IMR-90 (cell line): ENCODE measurements around the gene NOXO1. TPM values are rescaled to one million over a fixed set of nuclear protein-coding genes. Genes with fewer than 3 reads are reported as not detected.

ENCODE experiments used
- ATAC-seq: fragments of 200-7000 bp; cut with Tn5 transposase; 2 replicates; pipeline ENCODE4 v1.9.1; 2020; ENCODE audit warnings: low read depth, mild to moderate bottlenecking, moderate library complexity
- BruUV-seq: library from RNA; stranded (reverse); fragments of 400-500 nt; replicated peaks from 2 replicates; lab custom pipeline; 2021; lab: Mats Ljungman, UMichigan
- CTCF ChIA-PET: fragments of 300-600 bp; formaldehyde crosslinking; extraction: SDS; loops from one replicate; lab custom pipeline; 2021; ENCODE audit warnings: antibody characterized with exemption; lab: Yijun Ruan, JAX
- POLR2A ChIA-PET: fragments of 300-600 bp; sonication (Branson Sonifier 250); formaldehyde crosslinking; loops from one replicate; lab custom pipeline; 2022; ENCODE audit warnings: antibody characterized with exemption; ENCODE audit not compliant: unreplicated experiment; lab: Charles Lee
- DNase-seq: peaks from one replicate; pipeline ENCODE4 v3.0.0; 2013
- H2AFZ ChIP-seq: replicated peaks from 2 replicates; pipeline ENCODE3; 2013; ENCODE audit warnings: low read length, mild to moderate bottlenecking; ENCODE audit not compliant: poor library complexity
- H2AK5ac ChIP-seq: 2 replicates; pipeline ENCODE4 v1.6.1; 2013; ENCODE audit warnings: low read depth, low read length, inconsistent platforms
- H2AK9ac ChIP-seq: replicated peaks from 2 replicates; pipeline ENCODE3; 2013; ENCODE audit warnings: mild to moderate bottlenecking, low read depth, low read length, moderate library complexity; ENCODE audit not compliant: poor library complexity
- H2BK120ac ChIP-seq: 2 replicates; pipeline ENCODE4 v1.6.1; 2013; ENCODE audit warnings: low read depth, low read length, inconsistent platforms
- H2BK15ac ChIP-seq: 3 replicates; pipeline ENCODE4 v1.6.1; 2013; ENCODE audit warnings: low read depth, low read length, inconsistent platforms
- H2BK20ac ChIP-seq: 2 replicates; pipeline ENCODE4 v1.6.1; 2013; ENCODE audit warnings: low read depth, mild to moderate bottlenecking, inconsistent platforms, low read length, moderate library complexity
- H2BK5ac ChIP-seq: 2 replicates; pipeline ENCODE4 v1.6.1; 2013; ENCODE audit warnings: mild to moderate bottlenecking, low read depth, low read length, inconsistent platforms; ENCODE audit not compliant: poor library complexity, severe bottlenecking
- H3K14ac ChIP-seq: replicated peaks from 2 replicates; pipeline ENCODE4 v1.6.1; 2013; ENCODE audit warnings: low read depth, low read length, inconsistent platforms
- H3K18ac ChIP-seq: 2 replicates; pipeline ENCODE4 v1.6.1; 2013; ENCODE audit warnings: low read depth, low read length, control low read depth
- H3K23ac ChIP-seq: 2 replicates; pipeline ENCODE4 v1.6.1; 2013; ENCODE audit warnings: low read depth, low read length, inconsistent platforms
- H3K27ac ChIP-seq: 2 replicates; pipeline ENCODE4 v1.5.1; 2013; ENCODE audit warnings: mild to moderate bottlenecking, control low read depth, low read length; ENCODE audit not compliant: insufficient read depth
- H3K27me3 ChIP-seq: 2 replicates; pipeline ENCODE4 v1.6.1; 2013; ENCODE audit warnings: low read length; ENCODE audit not compliant: control insufficient read depth, insufficient read depth
- H3K36me3 ChIP-seq: 2 replicates; pipeline ENCODE4 v1.6.1; 2013; ENCODE audit warnings: low read length, mixed read lengths; ENCODE audit not compliant: control insufficient read depth, insufficient read depth
- H3K4ac ChIP-seq: 2 replicates; pipeline ENCODE4 v1.6.1; 2013; ENCODE audit warnings: low read depth, low read length, inconsistent platforms
- H3K4me1 ChIP-seq: 2 replicates; pipeline ENCODE4 v1.6.1; 2013; ENCODE audit warnings: low read length, mixed read lengths; ENCODE audit not compliant: control insufficient read depth, insufficient read depth
- H3K4me2 ChIP-seq: 2 replicates; pipeline ENCODE4 v1.6.1; 2013; ENCODE audit warnings: low read depth, mild to moderate bottlenecking, control low read depth, low read length, moderate library complexity
- H3K4me3 ChIP-seq: 2 replicates; pipeline ENCODE4 v1.5.1; 2013; ENCODE audit warnings: low read depth, mild to moderate bottlenecking, control low read depth, low read length, moderate library complexity; ENCODE audit not compliant: insufficient read depth
- H3K56ac ChIP-seq: 2 replicates; pipeline ENCODE4 v1.6.1; 2013; ENCODE audit warnings: low read length, inconsistent platforms; ENCODE audit not compliant: insufficient read depth; ENCODE audit errors: extremely low read depth
- H3K79me1 ChIP-seq, 2 experiments: 2 replicates each; pipeline ENCODE4 v1.6.1; 2013; ENCODE audit warnings: low read length in 2 of 2, inconsistent platforms in 1 of 2, low read depth in 1 of 2
- H3K9ac ChIP-seq: 2 replicates; pipeline ENCODE4 v1.6.1; 2013; ENCODE audit warnings: low read depth, low read length, control low read depth
- H3K9me1 ChIP-seq: 2 replicates; pipeline ENCODE4 v1.6.1; 2013; ENCODE audit warnings: low read length, inconsistent platforms; ENCODE audit not compliant: insufficient read depth
- H3K9me3 ChIP-seq: 2 replicates; pipeline ENCODE4 v1.6.1; 2013; ENCODE audit warnings: low read length; ENCODE audit not compliant: control insufficient read depth, insufficient read depth
- H4K20me1 ChIP-seq: 2 replicates; pipeline ENCODE4 v1.6.1; 2013; ENCODE audit warnings: low read length, inconsistent platforms; ENCODE audit not compliant: insufficient read depth
- H4K5ac ChIP-seq: 2 replicates; pipeline ENCODE4 v1.6.1; 2013; ENCODE audit warnings: mild to moderate bottlenecking, low read depth, low read length, control low read depth
- H4K8ac ChIP-seq, 2 experiments: 2 replicates each; pipeline ENCODE4 v1.6.1; 2013; ENCODE audit warnings: low read depth in 2 of 2, low read length in 2 of 2, control low read depth in 1 of 2, inconsistent platforms in 1 of 2
- H4K91ac ChIP-seq: 2 replicates; pipeline ENCODE4 v1.6.1; 2013; ENCODE audit warnings: low read depth, low read length, inconsistent platforms; ENCODE audit not compliant: insufficient read depth
- BHLHE40 ChIP-seq: fragments of 150-350 bp; IDR thresholded peaks from 2 replicates; pipeline ENCODE4 v1.6.1; 2016; ENCODE audit warnings: mild to moderate bottlenecking, low read depth, low read length
- CEBPB ChIP-seq: IDR thresholded peaks from 2 replicates; pipeline ENCODE4 v1.6.1; 2012; ENCODE audit warnings: low read depth, low read length, improper control_type of control experiment
- CHD1 ChIP-seq: IDR thresholded peaks from 2 replicates; pipeline ENCODE4 v1.6.1; 2012; ENCODE audit warnings: low read depth, low read length, improper control_type of control experiment
- FOS ChIP-seq: fragments of 150-350 bp; IDR thresholded peaks from 2 replicates; pipeline ENCODE4 v1.6.1; 2016; ENCODE audit warnings: low read depth, low read length
- MAZ ChIP-seq: IDR thresholded peaks from 2 replicates; pipeline ENCODE4 v1.6.1; 2012; ENCODE audit warnings: low read depth, mild to moderate bottlenecking, low read length, improper control_type of control experiment, moderate library complexity, borderline replicate concordance
- MXI1 ChIP-seq: IDR thresholded peaks from 2 replicates; pipeline ENCODE4 v1.6.1; 2012; ENCODE audit warnings: low read depth, mild to moderate bottlenecking, low read length, moderate library complexity, borderline replicate concordance
- NFE2L2 ChIP-seq: fragments of 150-350 bp; IDR thresholded peaks from 2 replicates; pipeline ENCODE4 v1.6.1; 2016; ENCODE audit warnings: low read depth, mild to moderate bottlenecking, low read length
- POLR2A ChIP-seq: IDR thresholded peaks from 2 replicates; pipeline ENCODE4 v1.6.1; 2012; ENCODE audit warnings: mild to moderate bottlenecking, low read depth, low read length
- RAD21 ChIP-seq: IDR thresholded peaks from 2 replicates; pipeline ENCODE4 v1.6.1; 2012; ENCODE audit warnings: low read length, improper control_type of control experiment
- RCOR1 ChIP-seq: IDR thresholded peaks from 2 replicates; pipeline ENCODE4 v1.6.1; 2012; ENCODE audit warnings: mild to moderate bottlenecking, low read length, improper control_type of control experiment; ENCODE audit not compliant: insufficient replicate concordance
- RFX5 ChIP-seq: IDR thresholded peaks from 2 replicates; pipeline ENCODE4 v1.8.0; 2012; ENCODE audit warnings: low read depth, mild to moderate bottlenecking, low read length, moderate library complexity
- SMC3 ChIP-seq: fragments of 150-350 bp; IDR thresholded peaks from 2 replicates; pipeline ENCODE4 v1.6.1; 2016; ENCODE audit warnings: low read depth, mild to moderate bottlenecking, antibody characterized with exemption, low read length, moderate library complexity
- WGBS, 2 experiments: methylation state at CpG; one replicate each; pipeline versions ENCODE4 v1.1.5 to v1.1.7; 2013; ENCODE audit warnings: missing lambda C conversion rate in 2 of 2; ENCODE audit not compliant: insufficient read length in 1 of 2; ENCODE audit errors: extremely low coverage in 2 of 2; 5-methylcytosine and 5-hydroxymethylcytosine counted together
- dilution Hi-C: fragments of 300-500 bp; cut with HindIII; formaldehyde crosslinking; loops from one replicate; pipeline ENCODE4 v1.14.3; 2018; ENCODE audit warnings: low sequenced_read_pairs; ENCODE audit not compliant: unreplicated experiment
- in situ Hi-C: fragments of 300-500 bp; cut with MboI; formaldehyde crosslinking; loops from 3 replicates; pipeline ENCODE4 v1.14.3; 2019; ENCODE audit warnings: low sequenced_read_pairs, inconsistent platforms, mixed read lengths
- intact Hi-C: fragments of 100-400 bp; cut with micrococcal nuclease; formaldehyde crosslinking; loops from 2 replicates; pipeline ENCODE4 v1.10.0; 2022
- polyA plus RNA-seq, 3 experiments: library from polyadenylated mRNA; depleted of rRNA; stranded (reverse); fragments of >200 nt; gene quantifications; 2 replicates each; pipeline ENCODE4 v1.2.3, GENCODE V29; 2012; ENCODE audit warnings: low replicate concordance in 1 of 3
- total RNA-seq: library from RNA; depleted of rRNA; stranded (reverse); fragments of >200 nt; gene quantifications from 2 replicates; pipeline ENCODE4 v1.2.3, GENCODE V29; 2012
- TF ChIP-seq, protein P1 (sequence below): fragments of 150-350 bp; IDR thresholded peaks from 2 replicates; pipeline ENCODE4 v1.6.1; 2016; ENCODE audit warnings: low read depth, mild to moderate bottlenecking, low read length, moderate library complexity, borderline replicate concordance
- TF ChIP-seq, protein P2 (sequence below): fragments of 150-350 bp; IDR thresholded peaks from 2 replicates; pipeline ENCODE4 v1.6.1; 2017; ENCODE audit warnings: mild to moderate bottlenecking, antibody characterized with exemption, low read length, low read depth

NOXO1 gene
- total and polyA plus RNA-seq, 2 of the 4 experiments (the other 2 are of a cell fraction), result 0.56 TPM; not detected in 1

DNA sequence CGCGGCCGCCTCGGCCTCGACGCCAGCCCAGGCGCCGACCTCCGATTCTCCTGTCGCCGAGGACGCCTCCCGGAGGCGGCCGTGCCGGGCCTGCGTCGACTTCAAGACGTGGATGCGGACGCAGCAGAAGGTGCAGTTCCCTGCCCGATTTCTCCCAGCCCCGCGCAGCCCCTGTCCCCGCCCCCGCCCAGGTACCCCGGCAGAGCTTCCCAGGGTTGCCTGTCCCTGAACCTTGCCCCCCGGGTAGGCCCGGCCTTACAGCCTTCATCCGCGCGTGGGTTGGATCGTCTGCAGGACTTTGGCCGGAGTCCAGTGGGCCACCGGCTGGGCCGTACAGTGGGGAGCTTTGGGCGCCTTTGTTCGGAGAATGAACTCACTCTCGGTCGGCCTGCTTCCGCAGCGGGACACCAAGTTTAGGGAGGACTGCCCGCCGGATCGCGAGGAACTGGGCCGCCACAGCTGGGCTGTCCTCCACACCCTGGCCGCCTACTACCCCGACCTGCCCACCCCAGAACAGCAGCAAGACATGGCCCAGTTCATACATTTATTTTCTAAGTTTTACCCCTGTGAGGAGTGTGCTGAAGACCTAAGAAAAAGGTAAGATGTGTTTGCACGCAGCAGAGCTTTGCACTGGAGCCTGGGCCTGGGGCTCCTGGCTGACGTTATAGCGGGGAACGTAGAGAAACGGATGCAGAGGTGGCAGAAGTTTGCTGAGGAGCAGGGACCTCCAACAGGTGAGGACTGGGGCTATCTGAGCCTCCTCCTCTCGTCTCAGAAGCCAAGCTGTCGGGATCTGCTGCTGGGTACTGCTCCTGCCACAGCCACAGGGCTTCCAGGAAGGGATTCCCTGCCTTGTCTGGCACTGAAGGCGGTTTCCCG lies 3.3 kb upstream of the NOXO1 start:
- peak overlapping the region; percentile 89 for H3K4me2 ChIP-seq
- in situ Hi-C loops, result no loop called here
- H3K36me3 ChIP-seq, result peaks cover 13% of the 10 kb centered on the region
- peak overlapping the region; percentile 94 for H2AFZ ChIP-seq
- H3K9me3 ChIP-seq, result no peaks in the 10 kb centered on the region
- intact Hi-C loops, result no loop called here
- peak overlapping the region; percentile 65 for H3K56ac ChIP-seq
- H3K4me3 ChIP-seq, result peak overlapping the region; percentile 76
- no peak overlapping the region for H2BK120ac ChIP-seq
- peak overlapping the region; percentile 22; the same call in 1 of the 2 replicates for H4K5ac ChIP-seq
- peak overlapping the region; percentile 89 for H3K23ac ChIP-seq
- peak overlapping the region; percentile 85 for H3K14ac ChIP-seq
- DNase-seq, result peak; percentile 13
- peak overlapping the region; percentile 71 for H3K9ac ChIP-seq
- dilution Hi-C loops, result no loop called here
- BruUV-seq, result no TSS peak
- H4K8ac ChIP-seq, result peak overlapping the region; percentile 29 to 53; a peak in 3 of 4 replicates
- peak; percentile 15 for ATAC-seq
- peak overlapping the region; percentile 95 for H2AK9ac ChIP-seq
- peak overlapping the region; percentile 30 for H3K27ac ChIP-seq
- no peaks in the 10 kb centered on the region; the same call in none of the 2 replicates for H4K20me1 ChIP-seq
- peak overlapping the region; percentile 5; the same call in 1 of the 2 replicates for H2AK5ac ChIP-seq
- no peak overlapping the region for H2BK20ac ChIP-seq
- H2BK5ac ChIP-seq, result peak overlapping the region; percentile 14
- no peak overlapping the region for H2BK15ac ChIP-seq
- peaks cover 21 to 29% of the 10 kb centered on the region in 2 experiments for H3K79me1 ChIP-seq
- H3K9me1 ChIP-seq, result peaks cover 9% of the 10 kb centered on the region
- CTCF ChIA-PET, result interaction anchor here (0.8 kb wide), 1 partner anchor 20 kb away, joined by 3 read pairs; no protein-coding TSS in a partner anchor
- no peak overlapping the region for H3K18ac ChIP-seq
- peaks cover 37% of the 10 kb centered on the region for H3K27me3 ChIP-seq
- POLR2A ChIA-PET, result interaction anchor here (0.6 kb wide), 1 partner anchor 49 kb away, joined by 5 read pairs; no protein-coding TSS in a partner anchor
- peak overlapping the region; percentile 30 for H3K4ac ChIP-seq
- H3K4me1 ChIP-seq, result peaks cover 8% of the 10 kb centered on the region
- 7% methylated on average over 26 of the region's 58 CpGs; no CpG with 5 or more reads in 1 of the 2 experiments for WGBS, 2 experiments
- H4K91ac ChIP-seq, result peak overlapping the region; percentile 28
- TF ChIP-seq BHLHE40, result no peak
- TF ChIP-seq FOS, result no peak
- no peak for TF ChIP-seq SMC3
- TF ChIP-seq, protein P1, sequence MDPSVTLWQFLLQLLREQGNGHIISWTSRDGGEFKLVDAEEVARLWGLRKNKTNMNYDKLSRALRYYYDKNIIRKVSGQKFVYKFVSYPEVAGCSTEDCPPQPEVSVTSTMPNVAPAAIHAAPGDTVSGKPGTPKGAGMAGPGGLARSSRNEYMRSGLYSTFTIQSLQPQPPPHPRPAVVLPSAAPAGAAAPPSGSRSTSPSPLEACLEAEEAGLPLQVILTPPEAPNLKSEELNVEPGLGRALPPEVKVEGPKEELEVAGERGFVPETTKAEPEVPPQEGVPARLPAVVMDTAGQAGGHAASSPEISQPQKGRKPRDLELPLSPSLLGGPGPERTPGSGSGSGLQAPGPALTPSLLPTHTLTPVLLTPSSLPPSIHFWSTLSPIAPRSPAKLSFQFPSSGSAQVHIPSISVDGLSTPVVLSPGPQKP, result no peak
- no peak for TF ChIP-seq RFX5
- TF ChIP-seq, protein P2, sequence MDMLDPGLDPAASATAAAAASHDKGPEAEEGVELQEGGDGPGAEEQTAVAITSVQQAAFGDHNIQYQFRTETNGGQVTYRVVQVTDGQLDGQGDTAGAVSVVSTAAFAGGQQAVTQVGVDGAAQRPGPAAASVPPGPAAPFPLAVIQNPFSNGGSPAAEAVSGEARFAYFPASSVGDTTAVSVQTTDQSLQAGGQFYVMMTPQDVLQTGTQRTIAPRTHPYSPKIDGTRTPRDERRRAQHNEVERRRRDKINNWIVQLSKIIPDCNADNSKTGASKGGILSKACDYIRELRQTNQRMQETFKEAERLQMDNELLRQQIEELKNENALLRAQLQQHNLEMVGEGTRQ, result no peak
- no peak for TF ChIP-seq CEBPB
- no peak for TF ChIP-seq RCOR1
- no peak for TF ChIP-seq CHD1
- no peak for TF ChIP-seq MXI1
- TF ChIP-seq POLR2A, result no peak
- TF ChIP-seq NFE2L2, result no peak
- TF ChIP-seq MAZ, result no peak
- no peak for TF ChIP-seq RAD21
